Kidney (tissue), 14 donors: Measurements from ENCODE around the gene GRAMD2B. TPM values are rescaled to one million over a fixed set of nuclear protein-coding genes. Genes with fewer than 3 reads are reported as not detected.

Experiments
- DNase-seq, 5 donors: peaks; one replicate each; pipeline ENCODE4 v3.0.0-alpha.2; 2013 to 2020
- FAIRE-seq: peaks from 2 replicates; lab custom pipeline; 2012; peaks lifted over from hg19 to GRCh38; lab: Jason Lieb, UNC
- H3K27ac ChIP-seq, 2 donors: one replicate each; pipeline ENCODE4 v1.7.0; 2013; ENCODE audit warnings: low read depth in 2 of 2, low read length in 2 of 2, inconsistent platforms in 1 of 2
- H3K27me3 ChIP-seq: one replicate; pipeline ENCODE4 v1.7.1; 2013; ENCODE audit warnings: low read length, inconsistent platforms; ENCODE audit not compliant: control insufficient read depth, insufficient read depth
- H3K36me3 ChIP-seq, 3 donors: one replicate each; pipeline versions ENCODE4 v1.7.0 to v1.7.1; 2013; ENCODE audit warnings: low read length in 3 of 3, control low read depth in 1 of 3, inconsistent platforms in 1 of 3; ENCODE audit not compliant: insufficient read depth in 3 of 3, control insufficient read depth in 2 of 3
- H3K4me1 ChIP-seq, 3 donors: one replicate each; pipeline versions ENCODE4 v1.7.0 to v1.7.1; 2013; ENCODE audit warnings: low read length in 3 of 3, inconsistent platforms in 1 of 3, low read depth in 1 of 3; ENCODE audit not compliant: control insufficient read depth in 2 of 3, insufficient read depth in 2 of 3
- H3K4me3 ChIP-seq, 3 donors: one replicate each; pipeline versions ENCODE4 v1.7.0 to v1.8.1; 2013; ENCODE audit warnings: low read length in 3 of 3, control low read depth in 1 of 3, inconsistent platforms in 1 of 3
- H3K9ac ChIP-seq, 3 donors: one replicate each; pipeline versions ENCODE4 v1.7.0 to v1.7.1; 2013; ENCODE audit warnings: low read length in 3 of 3, control low read depth in 1 of 3, inconsistent platforms in 1 of 3
- H3K9me3 ChIP-seq, 3 donors: one replicate each; pipeline versions ENCODE4 v1.7.0 to v1.7.1; 2013; ENCODE audit warnings: low read length in 3 of 3, control low read depth in 1 of 3, inconsistent platforms in 1 of 3; ENCODE audit not compliant: control insufficient read depth in 2 of 3, insufficient read depth in 1 of 3
- intact Hi-C: fragments of 100-400 bp; cut with DNase I; formaldehyde crosslinking; loops from one replicate; pipeline ENCODE4 v1.11.1; 2022
- polyA plus RNA-seq: library from polyadenylated mRNA; stranded (reverse); fragments of 350-450 nt; fragmentation: Illumina TruSeq; extraction: RNeasy Lipid Tissue Mini Kit (QIAGEN cat#74804); gene quantifications from one replicate; pipeline ENCODE4 v1.2.3, GENCODE V29; 2014; ENCODE audit warnings: low read depth, low replicate concordance; ENCODE audit not compliant: insufficient read depth
- total RNA-seq: library from RNA; stranded (reverse); fragmentation: NEBNext Ultra II Directional; extraction: Animal tissue kit (Norgen Biotek cat#: 25700); gene quantifications from one replicate; pipeline ENCODE4 v1.2.1, GENCODE V29; 2021
- TF ChIP-seq, protein P1 (sequence below): IDR thresholded peaks from 3 replicates; pipeline ENCODE4 v1.5.1; 2012; ENCODE audit warnings: mild to moderate bottlenecking, moderate library complexity, borderline replicate concordance; ENCODE audit not compliant: insufficient read depth; ENCODE audit errors: extremely low read depth
- donor health status: control.
- donor health status: control.
- donor health status: control.
- donor health status: control.
- donor health status: control.
- donor health status: DM: yes; HTN: yes; CAD: no.
- donor health status: Normal renal cell carcinoma (clear cell type).

The GRAMD2B gene
- total and polyA plus RNA-seq, 2 donors from 2014 or later, result 18.4 to 38.5 TPM

DNA sequence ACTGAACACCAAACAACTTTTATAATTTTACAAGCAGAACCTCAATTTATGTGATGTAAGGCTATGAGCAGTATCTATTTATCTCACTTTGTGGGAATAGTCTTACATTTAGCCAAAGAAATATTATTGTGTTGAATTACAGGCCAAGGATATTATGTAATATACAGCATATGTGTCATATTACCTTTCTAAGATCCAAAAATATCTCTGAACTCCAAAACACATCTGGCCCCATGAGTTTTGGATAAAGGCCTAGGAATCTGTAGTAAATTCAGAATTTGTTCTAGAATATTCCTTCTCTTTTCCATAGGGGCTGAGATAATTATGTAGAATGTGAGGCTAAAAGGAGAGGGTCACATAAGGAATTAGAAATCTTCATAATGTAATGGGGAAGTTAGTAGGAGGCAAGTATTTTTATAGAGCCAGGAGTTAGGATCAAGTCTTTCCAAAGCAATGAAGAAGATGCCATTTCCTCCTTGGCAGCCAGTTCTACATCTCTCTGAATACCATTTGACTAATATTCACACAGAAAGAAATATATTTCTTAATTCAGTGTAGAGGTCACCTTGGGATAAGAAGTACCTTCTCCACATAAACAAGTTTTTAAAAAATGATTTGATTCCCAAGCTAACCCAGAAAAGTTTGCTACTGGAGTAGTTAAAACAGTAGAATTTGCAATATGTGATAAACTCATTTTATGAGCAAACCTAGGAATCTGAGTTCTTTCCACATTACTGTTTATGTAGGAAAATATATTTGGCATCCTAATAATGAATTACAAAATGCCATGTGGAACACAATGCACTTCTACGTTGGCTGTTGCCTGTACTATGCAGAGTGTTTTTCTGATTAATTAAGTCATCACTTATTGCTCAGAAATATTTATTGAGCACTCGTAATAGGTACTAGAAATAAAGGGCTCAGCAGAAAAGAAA is 20.3 kb upstream of the GRAMD2B start:
- TF ChIP-seq, protein P1, sequence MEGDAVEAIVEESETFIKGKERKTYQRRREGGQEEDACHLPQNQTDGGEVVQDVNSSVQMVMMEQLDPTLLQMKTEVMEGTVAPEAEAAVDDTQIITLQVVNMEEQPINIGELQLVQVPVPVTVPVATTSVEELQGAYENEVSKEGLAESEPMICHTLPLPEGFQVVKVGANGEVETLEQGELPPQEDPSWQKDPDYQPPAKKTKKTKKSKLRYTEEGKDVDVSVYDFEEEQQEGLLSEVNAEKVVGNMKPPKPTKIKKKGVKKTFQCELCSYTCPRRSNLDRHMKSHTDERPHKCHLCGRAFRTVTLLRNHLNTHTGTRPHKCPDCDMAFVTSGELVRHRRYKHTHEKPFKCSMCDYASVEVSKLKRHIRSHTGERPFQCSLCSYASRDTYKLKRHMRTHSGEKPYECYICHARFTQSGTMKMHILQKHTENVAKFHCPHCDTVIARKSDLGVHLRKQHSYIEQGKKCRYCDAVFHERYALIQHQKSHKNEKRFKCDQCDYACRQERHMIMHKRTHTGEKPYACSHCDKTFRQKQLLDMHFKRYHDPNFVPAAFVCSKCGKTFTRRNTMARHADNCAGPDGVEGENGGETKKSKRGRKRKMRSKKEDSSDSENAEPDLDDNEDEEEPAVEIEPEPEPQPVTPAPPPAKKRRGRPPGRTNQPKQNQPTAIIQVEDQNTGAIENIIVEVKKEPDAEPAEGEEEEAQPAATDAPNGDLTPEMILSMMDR, result no peak
- Histone ChIP-seq H3K36me3 (no peaks in the 10 kb centered on the region), H3K9ac (no peak overlapping the region), H3K27me3 (no peaks in the 10 kb centered on the region), H3K4me3 (no peak overlapping the region), H3K27ac (no peak overlapping the region), H3K9me3 (peaks cover 0 to 15% (median 1%) of the 10 kb centered on the region in 3 donors), H3K4me1 (no peaks in the 10 kb centered on the region)
- no peak for FAIRE-seq
- DNase-seq, result no peak
- intact Hi-C loops, result no loop called here

DNA sequence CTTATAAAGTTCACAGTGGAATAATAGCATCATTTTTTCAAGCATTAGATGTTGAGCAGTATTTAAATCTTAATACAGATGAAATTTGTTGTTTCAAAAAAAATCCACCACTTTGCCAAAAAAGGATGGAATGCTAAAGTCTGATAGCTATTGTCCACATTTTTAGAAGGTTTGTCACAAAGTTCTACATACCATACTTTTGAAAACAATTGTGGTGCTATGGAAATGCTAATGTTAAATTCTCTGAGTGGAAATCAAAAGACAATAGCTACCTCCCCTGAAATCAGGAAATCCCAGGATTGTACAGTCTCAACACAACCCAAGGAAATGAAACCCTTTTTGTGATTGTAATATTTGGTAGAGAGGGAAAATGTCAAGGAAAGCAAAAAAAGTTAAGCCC is 19.3 kb upstream of the GRAMD2B start:
- Histone ChIP-seq H3K36me3 (no peaks in the 10 kb centered on the region), H3K27me3 (no peaks in the 10 kb centered on the region), H3K4me3 (no peak overlapping the region), H3K9ac (no peak overlapping the region), H3K9me3 (peaks cover 0 to 15% (median 1%) of the 10 kb centered on the region in 3 donors), H3K27ac (no peak overlapping the region), H3K4me1 (no peaks in the 10 kb centered on the region)
- TF ChIP-seq, protein P1, result no peak
- intact Hi-C loops, result no loop called here
- FAIRE-seq (no peak), DNase-seq (no peak)

- FAIRE-seq, result no peak
- DNase-seq, result no peak
- Histone ChIP-seq H3K4me1 (peaks cover 0 to 12% (median 9%) of the 10 kb centered on the region in 3 donors), H3K9me3 (peaks cover 0 to 3% (median 0%) of the 10 kb centered on the region in 3 donors), H3K9ac (no peak overlapping the region), H3K4me3 (no peak overlapping the region), H3K27me3 (no peaks in the 10 kb centered on the region), H3K27ac (no peak overlapping the region), H3K36me3 (no peaks in the 10 kb centered on the region)
- TF ChIP-seq, protein P1, result no peak
- intact Hi-C loops, result no loop called here
Observed at GRCh38 chr5:126410623-126411022, 12.6 kb upstream of the GRAMD2B start.
